Upper lobe of left lung (tissue), 4 donors: Measurements from ENCODE around the gene PSMB2.

Experiments used
- EP300 ChIP-seq, 4 donors: sonication (generic); formaldehyde crosslinking; IDR thresholded peaks; one replicate each; pipeline ENCODE4 v1.5.1; 2017; ENCODE audit warnings: antibody characterized with exemption in 4 of 4, control low read depth in 2 of 4
- TF ChIP-seq, protein P1 (sequence below), 6 experiments: fragments of 450-650 bp in 4 of 6; fragments of 200-600 bp in 2 of 6; sonication (generic) in 2 of 6; IDR thresholded peaks; one replicate each; pipeline ENCODE4 v1.5.1; 2016 to 2019; ENCODE audit warnings: antibody characterized with exemption in 6 of 6

- TF ChIP-seq, protein P1, sequence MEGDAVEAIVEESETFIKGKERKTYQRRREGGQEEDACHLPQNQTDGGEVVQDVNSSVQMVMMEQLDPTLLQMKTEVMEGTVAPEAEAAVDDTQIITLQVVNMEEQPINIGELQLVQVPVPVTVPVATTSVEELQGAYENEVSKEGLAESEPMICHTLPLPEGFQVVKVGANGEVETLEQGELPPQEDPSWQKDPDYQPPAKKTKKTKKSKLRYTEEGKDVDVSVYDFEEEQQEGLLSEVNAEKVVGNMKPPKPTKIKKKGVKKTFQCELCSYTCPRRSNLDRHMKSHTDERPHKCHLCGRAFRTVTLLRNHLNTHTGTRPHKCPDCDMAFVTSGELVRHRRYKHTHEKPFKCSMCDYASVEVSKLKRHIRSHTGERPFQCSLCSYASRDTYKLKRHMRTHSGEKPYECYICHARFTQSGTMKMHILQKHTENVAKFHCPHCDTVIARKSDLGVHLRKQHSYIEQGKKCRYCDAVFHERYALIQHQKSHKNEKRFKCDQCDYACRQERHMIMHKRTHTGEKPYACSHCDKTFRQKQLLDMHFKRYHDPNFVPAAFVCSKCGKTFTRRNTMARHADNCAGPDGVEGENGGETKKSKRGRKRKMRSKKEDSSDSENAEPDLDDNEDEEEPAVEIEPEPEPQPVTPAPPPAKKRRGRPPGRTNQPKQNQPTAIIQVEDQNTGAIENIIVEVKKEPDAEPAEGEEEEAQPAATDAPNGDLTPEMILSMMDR (IDR thresholded peaks at IDR 0.05) = no peak
- TF ChIP-seq EP300 (IDR thresholded peaks at IDR 0.05) = no peak
Observed at GRCh38 chr1:35576061-35576765, 65.1 kb downstream of the PSMB2 start.
